HG03520 (cell line): ENCODE data around the gene IFT20.
"Not testable (repeated sequence)": the region's sequence is repeated elsewhere in the genome, so short reads cannot be mapped to it uniquely, and the experiment has no call there.

ENCODE experiments used
- ATAC-seq: cut with Tn5 transposase; IDR thresholded peaks from one replicate; pipeline ENCODE4 v1.9.1; 2021; ENCODE audit warnings: mild to moderate bottlenecking, moderate library complexity; ENCODE audit not compliant: unreplicated experiment

Gene IFT20

GRCh38 chr17:28364665-28365363 lies 29.5 kb upstream of the IFT20 start, which contains the start of gene SEBOX:
TSS of gene SEBOX (minus strand) at chr17:28365199. CDS start at chr17:28365151, 48 bp downstream.
- ATAC-seq, result no peak

DNA sequence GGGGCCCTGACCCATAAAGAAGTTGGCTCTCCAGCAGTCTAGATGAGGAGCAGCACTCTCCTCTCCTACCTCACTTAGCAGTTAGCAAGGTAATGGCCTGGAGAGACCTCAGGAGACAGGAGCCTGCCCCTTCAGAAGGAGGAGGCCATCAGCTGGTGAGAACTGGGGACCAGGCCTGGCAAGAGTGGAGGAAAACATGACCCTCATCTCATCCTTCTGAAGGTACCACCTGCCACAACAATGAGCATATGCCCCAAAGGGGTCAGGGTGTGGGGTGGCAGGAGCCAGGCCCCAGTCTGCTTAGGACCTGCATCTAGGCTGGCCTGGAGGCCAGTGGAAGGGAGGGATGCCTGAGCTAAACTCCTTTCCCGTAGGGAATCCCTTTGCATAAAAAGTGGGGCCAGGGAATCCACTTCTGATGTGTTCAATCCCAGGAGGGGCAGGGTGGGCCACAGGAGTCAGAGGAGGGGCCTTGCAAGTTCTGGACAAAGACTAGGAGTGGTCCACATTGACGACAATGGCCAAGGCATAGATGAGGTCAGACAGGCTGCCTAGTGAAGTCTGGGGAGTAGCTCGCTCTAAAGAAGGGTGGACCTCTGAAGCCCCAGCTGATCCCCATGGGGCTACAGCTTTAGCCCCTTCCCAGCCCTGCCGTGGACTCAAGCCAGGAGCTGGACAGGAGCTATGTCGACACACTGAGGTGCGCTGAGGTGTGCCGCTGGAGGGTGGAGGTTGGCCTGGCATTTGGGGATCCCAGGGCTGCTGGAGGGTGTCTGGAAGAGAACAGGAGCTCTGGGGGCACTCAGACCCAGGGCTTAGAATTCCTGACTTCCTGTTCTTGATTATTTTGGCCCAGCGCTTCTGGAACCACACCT lies 28.7 kb upstream of the IFT20 start:
- ATAC-seq, result no peak

- no peak for ATAC-seq
Measured at GRCh38 chr17:28363186-28363585, 27.9 kb upstream of the IFT20 start.

DNA sequence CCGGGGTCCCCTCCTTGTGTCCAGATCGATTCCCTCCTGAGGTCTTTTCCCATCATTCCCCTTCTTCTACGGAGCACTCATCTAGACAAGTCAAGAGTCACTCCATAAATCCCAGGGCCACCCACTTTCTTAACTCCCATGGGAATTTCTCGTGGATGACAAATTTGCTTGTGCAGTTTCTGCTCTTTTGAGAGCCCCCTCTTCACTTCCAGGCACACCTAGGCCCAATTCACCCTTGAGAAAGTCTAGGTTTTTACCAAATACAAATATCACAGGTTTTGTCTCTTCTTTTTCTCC lies 22.6 kb upstream of the IFT20 start:
- ATAC-seq, result no peak

DNA sequence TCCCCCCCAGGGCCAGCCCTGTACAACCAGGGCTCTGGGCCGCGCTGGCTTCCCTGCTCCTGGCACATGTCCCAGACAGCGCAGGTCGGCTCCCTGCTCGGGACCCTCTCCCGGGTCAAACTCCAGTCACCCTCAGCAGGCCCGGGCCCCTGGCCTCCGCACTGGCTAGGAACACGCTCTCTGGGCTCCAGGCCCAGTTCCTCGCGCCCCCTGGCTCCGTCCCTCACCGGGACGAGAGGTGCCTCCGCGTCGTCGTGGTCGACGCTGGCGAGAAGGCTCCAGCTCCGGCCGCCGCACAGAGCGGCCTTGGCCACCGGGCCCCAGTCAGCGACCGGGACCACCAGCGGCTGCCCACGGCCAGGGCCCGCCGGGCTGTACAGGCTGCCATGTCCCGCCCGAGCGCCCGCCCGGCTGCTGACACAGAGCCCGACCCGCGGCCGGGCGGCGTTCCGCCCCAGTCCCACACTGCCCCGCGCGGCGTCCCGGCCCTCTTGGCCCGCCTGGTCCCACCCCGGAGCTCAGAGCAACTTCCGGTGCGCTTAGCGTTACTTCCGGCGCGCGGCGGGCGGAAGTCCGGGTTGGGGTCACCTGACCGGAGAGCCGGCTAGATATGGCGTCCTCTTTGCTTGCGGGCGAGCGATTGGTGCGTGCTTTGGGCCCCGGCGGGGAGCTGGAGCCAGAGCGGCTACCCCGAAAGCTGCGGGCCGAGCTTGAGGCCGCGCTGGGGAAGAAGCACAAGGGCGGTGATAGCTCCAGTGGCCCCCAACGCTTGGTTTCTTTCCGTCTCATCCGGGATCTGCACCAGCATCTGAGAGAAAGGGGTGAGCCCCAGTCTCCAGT lies 22.0 kb upstream of the IFT20 start, which contains the start of gene POLDIP2:
Gene POLDIP2, minus strand, starts transcription at position 467 of the 840 bp plus-strand sequence. Its CDS starts 79 bp downstream, at position 388.
- peak; percentile 92 for ATAC-seq

GRCh38 chr17:28350271-28350670 lies 15.0 kb upstream of the IFT20 start:
- ATAC-seq, result no peak

DNA sequence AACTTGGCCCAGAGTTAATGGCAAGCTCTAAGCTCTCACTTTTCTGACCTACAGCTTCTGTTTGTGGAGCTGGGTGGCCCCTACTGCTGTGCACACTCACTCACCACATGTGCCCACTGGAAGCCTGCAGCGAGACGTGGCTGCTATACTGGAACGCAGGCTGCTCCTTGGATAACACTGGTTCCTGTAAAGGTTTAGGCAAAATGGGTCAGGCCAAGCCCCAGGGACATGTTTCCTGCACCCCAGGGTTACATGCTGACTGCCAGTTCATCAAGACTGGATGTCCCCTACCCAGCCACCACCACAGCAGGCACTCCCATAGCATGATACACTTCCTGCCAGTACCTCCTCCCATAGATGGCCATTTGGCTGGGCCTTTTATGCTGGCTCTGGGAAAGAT lies 13.7 kb upstream of the IFT20 start:
- ATAC-seq, result no peak

DNA sequence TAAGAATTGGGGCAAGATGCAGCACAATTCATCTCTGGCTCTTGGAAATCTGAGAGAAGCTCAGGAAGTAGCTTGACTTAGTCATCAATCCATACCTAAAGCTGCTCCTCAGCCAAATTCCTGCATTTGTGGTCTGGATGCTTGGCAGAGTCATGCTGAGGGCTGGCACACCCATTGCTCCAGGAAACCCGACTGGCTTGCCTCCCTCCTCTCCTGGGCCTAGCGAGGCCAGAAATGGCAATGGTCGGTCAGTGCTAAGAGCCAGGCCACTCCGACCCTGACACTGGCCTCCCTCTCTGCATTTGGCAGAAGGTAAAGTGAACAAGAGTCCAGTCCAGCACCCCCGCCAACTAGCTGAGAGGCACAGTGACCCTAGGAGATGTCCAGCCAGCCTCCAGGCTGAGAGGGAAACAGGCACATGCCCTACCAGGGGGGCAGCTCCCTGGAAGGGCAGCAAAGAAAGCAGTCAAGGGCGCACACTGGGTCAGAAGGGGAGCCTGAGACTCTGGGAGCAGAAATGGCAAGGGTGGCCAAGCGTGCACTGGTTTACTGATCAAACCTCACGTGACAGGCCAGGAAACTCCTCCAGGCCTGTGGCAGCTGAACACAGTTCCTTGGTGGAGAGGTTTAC lies 12.1 kb upstream of the IFT20 start:
- ATAC-seq, result no peak

- no peak for ATAC-seq
Measured at GRCh38 chr17:28346746-28347246, 11.5 kb upstream of the IFT20 start.

DNA sequence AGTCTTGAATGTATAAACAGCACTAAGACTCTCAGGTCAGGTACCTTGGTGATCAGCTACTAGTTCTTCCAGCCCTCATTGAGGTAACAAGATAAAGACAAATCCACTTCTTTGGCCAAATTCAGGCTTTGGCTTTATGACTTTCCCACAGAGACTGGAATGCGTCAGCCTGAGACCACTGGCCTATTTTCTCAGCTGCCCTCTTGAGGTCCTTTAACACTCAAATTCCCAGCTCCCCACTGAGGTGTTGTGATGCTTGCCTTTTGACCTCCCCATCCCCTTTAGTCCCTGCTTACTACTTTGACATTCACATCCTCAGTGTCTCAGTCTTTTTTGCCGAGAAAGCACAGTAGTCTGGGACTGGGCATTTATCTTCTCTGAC lies 10.9 kb upstream of the IFT20 start:
- no peak for ATAC-seq

GRCh38 chr17:28345419-28346198 lies 10.3 kb upstream of the IFT20 start:
- no peak for ATAC-seq

- ATAC-seq, result no peak
Measured at GRCh38 chr17:28344435-28344901, 9.2 kb upstream of the IFT20 start.

- no peak for ATAC-seq
Measured at GRCh38 chr17:28344011-28344410, 8.7 kb upstream of the IFT20 start.

DNA sequence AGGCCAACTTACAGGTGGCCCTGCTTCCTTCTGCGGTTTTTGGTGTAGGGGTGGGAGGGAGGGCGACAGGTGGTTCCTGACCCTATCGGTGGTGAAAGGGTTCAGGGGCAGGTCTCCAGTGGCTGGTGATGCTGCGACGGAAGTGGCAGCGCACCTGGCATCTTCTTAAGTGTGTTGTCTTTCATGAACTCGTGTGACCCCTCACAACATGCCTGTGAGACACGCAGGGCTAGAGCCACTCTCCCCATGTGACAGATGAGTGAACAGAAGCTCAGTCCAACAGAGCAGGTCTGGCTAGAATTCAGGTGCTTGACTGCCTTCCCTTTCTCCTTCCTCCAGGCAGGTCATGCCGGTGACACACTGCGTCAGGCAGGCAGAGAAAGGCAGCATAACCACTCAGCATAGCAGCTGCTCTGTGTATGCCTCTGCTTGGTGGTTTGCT lies 8.2 kb upstream of the IFT20 start:
- no peak for ATAC-seq

- ATAC-seq, result no peak
Measured at GRCh38 chr17:28342313-28342712, 7.0 kb upstream of the IFT20 start.

DNA sequence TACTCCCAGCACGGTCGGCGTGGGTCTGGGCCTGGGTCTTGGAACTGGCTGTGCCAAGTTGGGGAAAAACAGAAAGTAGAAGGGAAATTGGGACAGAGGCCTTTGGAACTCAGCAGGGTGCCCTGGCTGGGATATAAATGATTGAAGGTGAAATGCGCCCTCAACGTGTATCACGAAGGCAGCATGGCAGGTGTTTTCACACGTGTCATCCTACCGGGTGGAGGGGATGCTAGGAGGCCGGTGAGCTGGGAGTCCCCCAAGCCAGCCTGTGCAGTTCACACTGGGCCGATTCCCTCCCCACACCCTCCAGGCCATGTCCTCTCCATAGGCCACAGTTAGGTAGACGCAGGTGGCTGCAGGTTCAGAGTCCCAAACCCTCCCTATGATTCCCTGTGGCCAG lies 6.2 kb upstream of the IFT20 start:
- no peak for ATAC-seq

DNA sequence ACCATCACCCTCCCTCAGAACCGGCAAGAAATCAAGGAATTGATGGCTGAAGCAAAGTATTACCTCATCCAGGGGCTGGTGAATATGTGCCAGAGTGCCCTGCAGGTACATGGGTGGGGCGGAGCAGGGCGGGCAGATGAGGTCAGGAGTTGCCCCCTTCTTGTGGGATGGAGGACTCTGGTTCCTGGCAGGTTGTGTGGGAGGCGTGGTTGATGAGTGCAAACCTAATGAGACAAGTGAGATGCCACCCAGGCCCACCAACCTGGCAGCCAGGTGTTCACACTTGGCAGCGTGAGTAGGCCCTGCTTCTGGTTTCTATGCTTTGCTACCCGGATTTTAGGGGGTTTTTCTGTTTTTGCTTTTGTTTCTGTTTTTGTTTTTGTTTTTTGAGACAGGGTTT lies 5.1 kb upstream of the IFT20 start:
- ATAC-seq, result no peak

DNA sequence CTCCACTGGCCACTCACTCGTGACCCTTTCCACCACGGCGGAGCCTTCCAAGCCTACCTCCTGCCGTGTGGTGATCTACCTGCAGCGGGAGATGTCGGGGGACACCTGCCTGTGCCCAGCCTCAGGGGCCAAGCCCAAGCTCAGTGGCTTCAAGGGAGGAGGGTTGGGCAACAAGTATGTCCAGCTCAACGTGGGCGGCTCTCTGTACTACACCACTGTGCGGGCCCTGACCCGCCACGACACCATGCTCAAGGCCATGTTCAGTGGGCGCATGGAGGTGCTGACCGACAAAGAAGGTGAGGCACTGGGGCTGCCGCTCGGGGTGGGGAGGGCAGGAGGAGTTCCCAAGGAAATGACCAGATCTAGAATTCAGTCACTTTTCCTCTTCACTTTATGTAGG lies 4.2 kb upstream of the IFT20 start:
- no peak for ATAC-seq

GRCh38 chr17:28338769-28339212 lies 3.5 kb upstream of the IFT20 start:
- not testable (repeated sequence) for ATAC-seq
